Upper lobe of left lung (tissue), 4 donors: Measurements from ENCODE around the gene PHF8.

Source experiments
- CTCF ChIP-seq, 6 experiments: fragments of 450-650 bp in 4 of 6; fragments of 200-600 bp in 2 of 6; sonication (generic) in 2 of 6; IDR thresholded peaks; one replicate each; pipeline ENCODE4 v1.5.1; 2016 to 2019; ENCODE audit warnings: antibody characterized with exemption in 6 of 6
- EP300 ChIP-seq, 4 donors: sonication (generic); formaldehyde crosslinking; IDR thresholded peaks; one replicate each; pipeline ENCODE4 v1.5.1; 2017; ENCODE audit warnings: antibody characterized with exemption in 4 of 4, control low read depth in 2 of 4
- POLR2A ChIP-seq, 4 donors: fragments of 450-650 bp; IDR thresholded peaks; one replicate each; pipeline ENCODE4 v1.5.1; 2016 to 2017; ENCODE audit warnings: antibody characterized with exemption in 4 of 4, mild to moderate bottlenecking in 2 of 4
- POLR2AphosphoS5 ChIP-seq, 2 donors: sonication (generic); formaldehyde crosslinking; IDR thresholded peaks; one replicate each; pipeline ENCODE4 v1.5.1; 2017; ENCODE audit warnings: antibody characterized with exemption in 2 of 2

GRCh38 chrX:54012830-54013500 is 31.3 kb downstream of the PHF8 start:
- TF ChIP-seq CTCF (IDR thresholded peaks at IDR 0.05) (no peak), POLR2A (IDR thresholded peaks at IDR 0.05) (no peak), EP300 (IDR thresholded peaks at IDR 0.05) (no peak), POLR2AphosphoS5 (IDR thresholded peaks at IDR 0.05) (no peak)
